ENCODE measurements around the gene KAZALD1. TPM values are rescaled to one million over a fixed set of nuclear protein-coding genes. Genes with fewer than 3 reads are reported as not detected.
A peak's percentile ranks its signal among the peaks of the same experiment; 100 is the strongest.

KAZALD1 gene
- total RNA-seq, 2 experiments from 2014 or later, result 0.25 to 0.28 TPM

DNA sequence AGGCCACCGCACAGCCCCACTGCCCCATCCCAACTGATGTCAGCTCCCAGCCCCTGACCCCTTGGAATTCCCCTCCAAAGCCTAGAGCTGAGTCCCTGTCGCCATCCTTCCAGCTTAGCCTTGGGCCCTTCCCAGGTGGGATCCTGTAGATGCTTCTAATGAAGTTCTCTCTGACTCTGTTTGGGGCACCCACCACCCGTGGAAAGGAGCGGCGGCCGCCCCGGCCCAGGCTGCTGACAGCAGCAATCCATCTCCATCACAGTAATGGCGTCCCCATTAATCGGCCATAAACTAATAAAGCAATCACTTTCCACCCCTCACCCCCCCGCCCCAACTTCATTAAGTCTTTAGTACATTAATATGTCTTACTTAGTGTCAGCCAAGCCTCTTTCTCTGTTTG, 25.6 kb downstream of the KAZALD1 start:
- Mint-ChIP-seq H3K27me3 (peaks cover 51% of the 10 kb centered on the region), H3K4me3 (no peak overlapping the region), H3K9me3 (no peaks in the 10 kb centered on the region), H3K4me1 (no peaks in the 10 kb centered on the region), H3K27ac (no peak overlapping the region), H3K36me3 (no peaks in the 10 kb centered on the region)
- no peak for DNase-seq

DNA sequence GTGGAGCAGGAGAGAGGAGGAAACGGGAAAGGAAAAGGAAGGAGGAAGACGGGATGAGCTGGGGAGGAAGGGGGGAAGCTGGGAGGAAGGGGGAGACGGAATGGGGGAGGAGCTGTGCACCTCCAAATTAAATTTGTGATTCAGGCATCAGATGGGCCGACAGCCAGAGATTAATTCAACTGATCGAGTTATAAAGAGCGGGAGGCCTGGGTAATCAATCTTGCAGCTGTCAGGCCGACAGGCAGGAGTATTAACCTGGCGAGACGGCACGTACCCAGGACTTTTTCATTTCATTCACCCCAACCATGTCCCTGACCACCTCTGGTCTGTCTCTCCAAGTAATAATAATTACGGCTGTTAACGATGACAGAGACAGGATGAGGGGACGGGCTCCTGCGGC, 26.2 kb downstream of the KAZALD1 start:
- H3K9me3 Mint-ChIP-seq, result no peaks in the 10 kb centered on the region
- no peak overlapping the region for H3K27ac Mint-ChIP-seq
- H3K36me3 Mint-ChIP-seq, result no peaks in the 10 kb centered on the region
- H3K27me3 Mint-ChIP-seq, result peaks cover 57% of the 10 kb centered on the region
- no peak overlapping the region for H3K4me3 Mint-ChIP-seq
- no peak for DNase-seq
- no peaks in the 10 kb centered on the region for H3K4me1 Mint-ChIP-seq

DNA sequence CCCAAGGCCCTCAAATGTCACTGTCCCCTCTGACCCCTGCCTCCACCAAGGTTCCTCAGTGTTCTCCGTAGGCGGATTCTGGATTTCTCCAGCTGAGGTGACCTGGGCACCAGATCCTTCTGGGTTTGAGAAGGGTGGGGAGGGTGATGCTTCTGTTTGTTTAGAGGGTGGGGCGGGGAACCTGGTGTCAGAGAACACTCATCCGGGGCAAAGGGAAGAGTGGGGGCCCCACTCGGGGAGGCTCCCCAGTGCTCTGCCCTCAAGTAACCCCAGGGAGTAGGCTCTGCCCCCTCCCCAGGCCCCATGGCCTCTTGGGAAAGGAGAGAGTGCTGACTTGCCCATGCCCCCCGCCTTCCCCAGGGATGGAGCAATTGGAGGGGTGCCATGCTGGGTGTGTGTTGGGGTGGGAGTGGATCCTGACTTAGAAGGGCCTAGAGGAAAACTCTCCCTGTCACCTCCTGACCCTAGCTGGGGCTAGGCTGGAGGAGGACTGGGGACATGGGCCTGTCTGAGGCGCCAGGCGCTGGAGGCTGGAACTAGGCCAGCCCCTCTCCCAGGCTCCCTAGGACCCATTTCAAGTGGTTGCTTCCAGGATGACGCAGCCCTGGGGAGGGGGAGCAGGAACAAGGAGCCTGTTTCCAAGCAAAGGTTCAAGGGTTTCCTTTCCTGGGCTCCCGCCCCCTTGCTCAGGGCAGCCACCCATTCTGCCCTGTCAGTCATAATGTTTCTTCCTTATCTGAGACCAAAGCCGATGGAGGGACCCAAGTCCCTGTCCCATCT, 27.9 kb downstream of the KAZALD1 start:
- no peak for DNase-seq
- H3K27me3 Mint-ChIP-seq, result peaks cover 58% of the 10 kb centered on the region
- no peak overlapping the region for H3K4me3 Mint-ChIP-seq
- H3K4me1 Mint-ChIP-seq, result no peaks in the 10 kb centered on the region
- no peak overlapping the region for H3K27ac Mint-ChIP-seq
- no peaks in the 10 kb centered on the region for H3K36me3 Mint-ChIP-seq
- H3K9me3 Mint-ChIP-seq, result no peaks in the 10 kb centered on the region

DNA sequence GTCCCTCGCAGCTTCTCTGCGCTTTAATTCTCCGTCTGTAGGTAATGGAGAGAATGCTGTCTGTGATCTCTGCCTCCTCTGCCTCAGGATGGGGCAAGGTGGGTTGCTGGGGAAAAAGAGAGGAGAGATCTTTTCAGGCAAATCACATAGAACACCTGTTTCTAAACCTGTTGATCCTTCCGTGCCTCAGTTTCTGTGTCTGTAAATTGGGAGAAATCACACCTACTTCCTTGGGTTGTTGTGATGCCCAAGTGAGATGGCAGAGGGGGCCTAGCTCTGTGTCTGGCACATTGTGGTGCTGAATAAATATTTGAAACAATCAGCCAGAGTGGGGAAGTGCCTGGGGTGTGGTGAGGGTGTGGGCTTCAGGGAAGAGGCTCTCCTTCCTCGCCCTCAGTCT, 28.8 kb downstream of the KAZALD1 start:
- DNase-seq, result no peak
- no peak overlapping the region for H3K27ac Mint-ChIP-seq
- H3K4me1 Mint-ChIP-seq, result no peaks in the 10 kb centered on the region
- H3K4me3 Mint-ChIP-seq, result no peak overlapping the region
- no peaks in the 10 kb centered on the region for H3K36me3 Mint-ChIP-seq
- H3K9me3 Mint-ChIP-seq, result no peaks in the 10 kb centered on the region
- peaks cover 60% of the 10 kb centered on the region for H3K27me3 Mint-ChIP-seq

DNA sequence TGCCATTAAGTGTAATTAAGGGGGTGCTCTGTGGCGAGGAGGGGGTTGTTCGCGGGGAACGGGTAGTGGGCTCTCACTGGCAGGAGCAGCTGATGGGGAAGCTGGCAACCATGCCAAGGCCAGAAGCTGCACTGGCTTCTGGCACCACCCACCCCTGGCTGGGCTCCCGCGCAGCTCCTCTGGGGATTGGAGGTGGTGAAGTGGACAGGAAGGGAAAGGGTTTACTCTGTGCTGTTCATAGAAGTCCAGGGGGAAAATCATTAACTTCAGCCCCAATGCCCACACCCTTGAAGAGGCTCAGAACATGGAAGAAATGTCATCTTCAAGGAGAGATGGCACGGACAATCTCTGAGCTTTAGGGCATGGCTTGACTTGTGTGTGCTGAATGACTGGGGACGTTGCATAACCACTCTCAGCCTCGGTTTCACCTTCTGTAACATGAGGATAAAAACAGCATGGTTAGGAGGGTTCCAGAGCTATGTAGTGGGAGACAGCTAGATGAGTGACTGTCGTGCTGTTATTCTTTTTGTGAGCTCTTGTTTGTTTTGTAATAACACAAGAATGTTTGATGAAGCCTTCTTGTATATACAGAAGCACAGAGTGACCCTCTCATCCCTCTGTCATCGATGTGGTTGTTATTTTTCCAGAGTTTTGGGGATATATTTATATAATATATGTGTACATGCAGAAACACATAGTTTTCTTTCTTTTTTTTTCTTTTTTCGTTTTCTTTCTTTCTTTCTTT, 29.9 kb downstream of the KAZALD1 start:
- no peak overlapping the region for H3K4me3 Mint-ChIP-seq
- H3K36me3 Mint-ChIP-seq, result no peaks in the 10 kb centered on the region
- no peak for DNase-seq
- no peaks in the 10 kb centered on the region for H3K4me1 Mint-ChIP-seq
- peaks cover 54% of the 10 kb centered on the region for H3K27me3 Mint-ChIP-seq
- H3K27ac Mint-ChIP-seq, result no peak overlapping the region
- no peaks in the 10 kb centered on the region for H3K9me3 Mint-ChIP-seq

DNA sequence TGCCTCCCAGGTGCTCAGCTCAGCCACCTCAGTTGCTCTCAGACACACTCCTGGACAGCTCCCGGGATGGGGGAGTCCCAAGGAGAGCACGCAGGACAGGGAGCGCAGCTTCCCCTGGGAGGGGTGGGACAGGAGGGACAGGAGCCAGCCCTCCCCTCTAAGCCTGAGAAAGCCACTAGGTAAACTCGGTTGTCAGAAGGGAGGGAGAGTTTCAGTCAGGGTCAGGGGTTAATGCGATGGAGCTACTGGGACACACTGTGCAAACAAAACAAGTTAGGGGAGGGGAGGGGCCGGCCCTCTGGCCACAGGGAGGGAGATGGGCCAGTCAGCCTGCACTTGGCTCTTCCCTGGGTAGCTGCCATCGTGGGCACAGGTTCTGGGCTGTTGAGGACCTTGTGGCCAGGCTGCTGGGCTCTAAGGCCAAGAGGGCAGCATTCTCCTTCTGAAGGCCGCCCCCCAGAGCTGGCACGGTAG, 31.1 kb downstream of the KAZALD1 start:
- Mint-ChIP-seq H3K36me3 (no peaks in the 10 kb centered on the region), H3K9me3 (no peaks in the 10 kb centered on the region), H3K27ac (no peak overlapping the region), H3K4me3 (no peak overlapping the region), H3K27me3 (peaks cover 52% of the 10 kb centered on the region), H3K4me1 (no peaks in the 10 kb centered on the region)
- DNase-seq, result no peak

DNA sequence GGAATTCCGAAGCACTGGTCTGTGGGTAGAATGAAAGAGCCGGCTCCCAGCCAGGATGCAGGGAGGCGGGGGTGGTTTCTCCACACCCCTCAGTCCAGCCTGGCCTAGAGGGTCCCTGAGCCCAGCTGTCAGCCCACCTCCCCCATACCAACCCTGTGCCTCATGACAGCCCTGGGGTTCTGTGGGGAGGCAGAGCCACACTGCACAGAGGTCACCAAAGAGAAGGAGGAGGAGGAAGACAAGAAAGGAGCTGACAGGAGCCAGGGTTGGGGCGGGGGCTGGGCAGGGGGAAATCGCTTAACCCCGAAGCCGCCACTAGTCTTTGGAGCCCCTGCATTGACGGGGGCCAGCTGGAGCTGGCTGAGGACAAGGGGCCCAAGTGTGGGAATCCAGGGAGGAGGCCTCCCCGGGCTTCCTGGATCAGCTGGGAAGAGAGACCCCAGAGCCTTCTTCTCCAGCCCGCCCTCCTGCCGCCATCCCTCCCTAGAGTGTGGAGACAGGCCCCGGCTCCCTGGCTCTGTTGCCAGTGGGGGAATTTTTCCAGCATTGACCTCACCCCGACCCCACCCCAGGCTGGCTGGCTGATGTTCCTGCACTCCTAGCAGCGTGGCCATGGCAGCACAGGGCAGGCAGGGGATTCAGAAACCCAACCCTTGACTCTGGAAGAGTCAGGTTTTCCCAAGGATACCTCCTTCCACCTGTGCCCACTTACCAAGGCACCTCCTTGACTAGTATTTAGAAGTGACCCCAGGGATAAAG, 32.5 kb downstream of the KAZALD1 start:
- Mint-ChIP-seq H3K4me3 (no peak overlapping the region), H3K9me3 (no peaks in the 10 kb centered on the region), H3K36me3 (no peaks in the 10 kb centered on the region), H3K27me3 (peaks cover 44% of the 10 kb centered on the region), H3K4me1 (no peaks in the 10 kb centered on the region), H3K27ac (no peak overlapping the region)
- DNase-seq, result no peak

DNA sequence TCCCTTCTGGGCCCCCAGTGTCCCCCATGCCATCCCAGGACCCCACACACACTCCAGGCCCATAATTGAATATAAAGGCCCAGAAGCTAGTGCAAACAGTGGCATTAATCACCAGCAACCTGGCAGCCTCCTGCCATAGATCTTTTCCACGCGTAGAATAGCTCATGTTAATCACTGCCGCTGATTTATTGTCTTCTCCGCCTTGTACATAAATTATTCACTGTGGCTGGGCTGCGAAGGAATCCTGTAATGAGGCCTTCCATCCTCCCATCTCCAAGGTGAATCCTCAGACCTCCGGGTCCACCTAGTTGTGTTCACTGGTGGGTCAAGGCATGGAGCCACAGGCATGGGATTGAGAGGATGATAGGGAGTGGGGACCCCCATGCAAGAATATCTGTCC, 33.2 kb downstream of the KAZALD1 start:
- no peaks in the 10 kb centered on the region for H3K4me1 Mint-ChIP-seq
- no peaks in the 10 kb centered on the region for H3K9me3 Mint-ChIP-seq
- peaks cover 49% of the 10 kb centered on the region for H3K27me3 Mint-ChIP-seq
- DNase-seq, result no peak
- H3K27ac Mint-ChIP-seq, result no peak overlapping the region
- no peaks in the 10 kb centered on the region for H3K36me3 Mint-ChIP-seq
- no peak overlapping the region for H3K4me3 Mint-ChIP-seq

DNA sequence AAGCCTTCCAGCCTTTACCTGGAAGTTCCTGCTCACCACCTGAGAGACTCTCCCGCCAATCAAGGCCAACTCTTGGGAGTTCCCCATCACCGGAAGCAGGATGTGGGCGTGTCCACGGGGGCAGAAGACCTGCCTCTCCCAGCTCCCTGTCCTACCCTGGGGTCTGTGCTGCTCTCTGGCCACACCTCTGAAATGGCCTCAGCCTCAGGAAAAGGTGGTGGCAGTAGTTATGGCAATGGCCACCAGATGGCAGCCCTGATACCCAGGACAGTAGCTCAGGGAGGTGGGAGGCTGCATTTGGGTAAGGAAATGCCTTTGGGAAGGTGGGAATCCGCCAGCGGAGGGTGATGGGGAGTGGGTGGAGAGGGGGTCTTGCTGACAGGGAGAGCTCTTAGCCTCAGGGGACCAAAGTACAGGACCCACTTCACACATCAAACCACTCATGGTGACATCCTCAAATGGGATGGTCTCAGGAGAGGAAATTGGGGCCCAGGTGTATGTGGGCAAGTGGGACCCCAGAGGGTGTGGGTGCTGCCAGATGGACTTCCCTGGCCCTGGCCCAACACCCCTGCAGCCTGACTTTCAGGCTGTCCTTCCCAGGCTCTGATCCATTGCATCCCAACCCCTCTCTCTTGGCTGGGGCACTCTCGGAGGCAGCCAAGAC, 33.9 kb downstream of the KAZALD1 start:
- no peaks in the 10 kb centered on the region for H3K9me3 Mint-ChIP-seq
- no peak overlapping the region for H3K27ac Mint-ChIP-seq
- no peaks in the 10 kb centered on the region for H3K36me3 Mint-ChIP-seq
- H3K4me3 Mint-ChIP-seq, result no peak overlapping the region
- DNase-seq, result peak; percentile 77
- no peaks in the 10 kb centered on the region for H3K4me1 Mint-ChIP-seq
- peaks cover 47% of the 10 kb centered on the region for H3K27me3 Mint-ChIP-seq

DNA sequence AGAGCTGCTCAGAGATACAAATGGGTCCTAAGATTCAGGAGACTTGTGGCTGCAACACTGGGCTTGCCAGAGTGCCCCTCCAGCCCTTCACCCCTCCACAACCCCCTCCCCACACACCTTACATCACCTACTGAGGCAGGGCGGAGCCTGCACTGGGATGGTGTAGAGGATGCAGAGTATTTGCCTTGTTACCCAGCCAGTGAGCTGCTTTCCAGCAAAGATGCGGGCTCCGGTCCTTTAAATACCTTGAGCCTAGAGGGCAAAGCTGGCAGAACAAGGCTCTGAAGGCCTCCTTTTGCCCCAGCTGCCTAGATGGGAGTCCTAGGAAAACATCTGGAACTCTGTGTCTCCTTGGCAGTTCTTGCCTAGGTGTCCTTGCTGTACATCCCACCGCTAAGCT, 34.6 kb downstream of the KAZALD1 start:
- Mint-ChIP-seq H3K9me3 (no peaks in the 10 kb centered on the region), H3K36me3 (no peaks in the 10 kb centered on the region), H3K27me3 (peaks cover 46% of the 10 kb centered on the region), H3K4me1 (no peaks in the 10 kb centered on the region), H3K27ac (no peak overlapping the region), H3K4me3 (no peak overlapping the region)
- no peak for DNase-seq

DNA sequence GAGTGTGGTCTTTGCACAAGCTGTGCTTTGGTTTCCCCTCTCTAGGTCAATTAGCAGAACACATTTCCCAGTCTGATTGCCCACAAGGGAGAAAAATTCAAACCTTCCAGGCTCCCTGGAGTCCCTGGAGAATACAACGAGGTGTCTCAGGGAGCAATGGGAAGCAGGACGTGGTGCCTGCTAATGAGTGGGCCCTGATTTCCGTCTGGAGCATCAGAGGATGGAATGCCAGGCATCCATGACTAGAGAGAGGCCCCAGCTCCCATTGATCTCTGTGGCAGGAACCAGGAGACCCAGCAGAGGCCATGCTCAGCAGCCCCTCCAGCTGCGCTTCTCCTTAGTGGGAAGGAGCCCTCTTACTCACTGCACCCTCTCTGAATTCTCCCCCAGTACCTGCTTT, 36.1 kb downstream of the KAZALD1 start:
- Mint-ChIP-seq H3K4me1 (no peaks in the 10 kb centered on the region), H3K36me3 (no peaks in the 10 kb centered on the region), H3K9me3 (no peaks in the 10 kb centered on the region), H3K27ac (no peak overlapping the region), H3K4me3 (no peak overlapping the region), H3K27me3 (peaks cover 46% of the 10 kb centered on the region)
- DNase-seq, result no peak

DNA sequence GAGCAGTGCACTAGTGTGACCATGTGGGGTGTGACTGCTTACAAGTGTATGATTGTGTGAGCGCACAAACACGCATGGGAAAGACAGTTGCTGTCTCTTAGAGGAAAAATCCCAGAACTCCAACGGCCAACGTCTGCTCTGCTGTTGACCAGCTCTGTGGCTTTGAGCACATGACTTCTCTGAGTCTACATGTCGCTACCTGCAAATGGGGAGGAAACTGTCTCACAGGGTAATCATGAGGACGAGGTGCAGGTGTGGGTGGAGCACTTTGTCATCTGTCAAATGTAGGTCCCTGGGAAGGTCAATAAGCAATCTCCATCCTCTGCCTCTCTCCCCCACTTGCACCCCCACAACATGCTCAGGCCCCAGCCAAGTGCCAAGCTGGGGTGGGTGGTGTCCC, 38.1 kb downstream of the KAZALD1 start:
- Mint-ChIP-seq H3K4me1 (no peaks in the 10 kb centered on the region), H3K36me3 (no peaks in the 10 kb centered on the region), H3K4me3 (no peak overlapping the region), H3K27ac (no peak overlapping the region), H3K27me3 (peaks cover 42% of the 10 kb centered on the region), H3K9me3 (no peaks in the 10 kb centered on the region)
- DNase-seq, result no peak

DNA sequence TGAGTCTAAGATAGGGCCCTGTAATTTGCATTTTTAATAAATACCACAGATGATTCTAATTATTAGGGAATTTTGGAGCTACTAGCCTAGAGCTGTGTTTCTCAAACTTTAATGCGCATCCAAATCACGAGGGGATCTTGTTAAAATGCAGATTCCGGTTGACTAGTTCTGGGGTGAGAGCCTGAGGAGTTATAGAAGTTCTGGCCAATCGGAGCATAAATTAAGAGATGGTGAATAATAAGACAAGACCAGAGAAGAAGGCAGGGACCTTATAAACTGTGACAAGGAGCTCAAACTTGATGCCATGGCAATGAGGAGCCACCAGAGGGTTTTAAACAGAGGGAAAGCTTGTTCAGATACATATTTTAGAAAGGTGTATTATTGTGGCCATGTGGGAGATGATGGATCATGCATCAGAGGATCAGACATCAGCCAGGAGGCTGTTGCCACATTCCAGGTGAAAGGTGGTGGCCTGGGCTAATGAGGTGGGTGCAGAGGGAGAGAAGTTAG, 39.6 kb downstream of the KAZALD1 start:
- Mint-ChIP-seq H3K4me3 (no peak overlapping the region), H3K36me3 (no peaks in the 10 kb centered on the region), H3K9me3 (no peaks in the 10 kb centered on the region), H3K27ac (no peak overlapping the region), H3K27me3 (peaks cover 40% of the 10 kb centered on the region), H3K4me1 (no peaks in the 10 kb centered on the region)
- DNase-seq, result no peak

DNA sequence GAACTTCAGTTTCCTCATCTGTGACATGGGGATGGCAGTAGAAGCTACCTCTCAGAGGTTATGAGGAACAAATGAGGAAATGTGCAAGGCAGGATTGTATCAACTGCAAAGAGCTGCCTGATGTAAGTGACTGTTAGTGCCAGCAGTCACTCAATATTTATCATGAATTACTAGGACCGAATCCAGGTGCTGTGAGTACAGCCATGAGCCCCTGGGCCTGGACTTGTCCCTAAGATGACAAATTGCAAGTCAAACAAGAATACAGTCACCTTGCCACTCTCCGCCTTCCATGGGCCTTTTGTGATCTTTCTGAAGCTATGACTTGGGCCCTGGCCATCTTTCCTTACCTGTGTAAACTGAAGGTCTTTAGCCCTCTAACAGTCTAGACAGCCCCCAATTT, 41.6 kb downstream of the KAZALD1 start:
- DNase-seq, result no peak
- no peaks in the 10 kb centered on the region for H3K9me3 Mint-ChIP-seq
- H3K27ac Mint-ChIP-seq, result no peak overlapping the region
- no peaks in the 10 kb centered on the region for H3K4me1 Mint-ChIP-seq
- peaks cover 30% of the 10 kb centered on the region for H3K27me3 Mint-ChIP-seq
- no peak overlapping the region for H3K4me3 Mint-ChIP-seq
- H3K36me3 Mint-ChIP-seq, result no peaks in the 10 kb centered on the region

DNA sequence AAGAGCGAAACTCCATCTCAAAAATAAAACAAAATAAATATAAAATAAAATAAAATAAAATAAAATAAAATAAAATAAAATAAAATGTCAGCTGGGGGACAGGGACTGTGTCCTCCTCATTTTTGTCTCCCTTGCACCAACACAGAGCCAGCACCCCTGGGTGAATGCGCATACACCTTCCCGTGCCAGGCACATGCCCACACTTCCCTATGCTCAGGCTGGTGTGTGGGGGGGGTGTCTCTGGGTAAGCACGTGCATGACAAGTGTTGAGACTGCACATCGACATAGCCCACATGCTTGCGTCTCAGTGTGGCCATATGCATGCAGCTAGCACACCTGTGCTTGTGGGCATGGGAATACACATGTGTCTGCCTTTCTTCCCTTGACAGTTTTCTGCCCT, 44.6 kb downstream of the KAZALD1 start:
- Mint-ChIP-seq H3K4me3 (no peak overlapping the region), H3K27me3 (peaks cover 29% of the 10 kb centered on the region), H3K27ac (no peak overlapping the region), H3K36me3 (no peaks in the 10 kb centered on the region), H3K9me3 (no peaks in the 10 kb centered on the region), H3K4me1 (no peaks in the 10 kb centered on the region)
- DNase-seq, result no peak
